ENCODE data around the gene ZNF862. TPM values are rescaled to one million over a fixed set of nuclear protein-coding genes. Genes with fewer than 3 reads are reported as not detected.

ZNF862 gene
- polyA plus RNA-seq, 3 donors, result 17.9 to 27.8 (median 27.3) TPM

Other genes with a start within 250 kb of the ZNF862 start
- gene ZNF467, start 64.8 kb upstream of the ZNF862 start, polyA plus RNA-seq (ENCODE audit: insufficient read length in 3 of 3), result 10 to 100 TPM; 36.9 to 38.0 (median 37.5) TPM
- 10 to 100 TPM; 26.1 to 32.2 (median 30.0) TPM for gene ATP6V0E2, start 35.6 kb downstream of the ZNF862 start, polyA plus RNA-seq (ENCODE audit: insufficient read length in 3 of 3)